ENCODE results near the gene SRSF5. TPM values are rescaled to one million over a fixed set of nuclear protein-coding genes. Genes with fewer than 3 reads are reported as not detected.

The SRSF5 gene
- total and polyA plus RNA-seq, 2 donors (not counting 3 experiments of a cell fraction or from before 2014, with no cell fraction given): 192 to 253 TPM

- Histone ChIP-seq H3K4me3 (replicated peaks in 1 of 3; ENCODE audit: insufficient read depth in 1 of 3, low read depth in 1 of 3, low read length in 3 of 3) (no peak overlapping the region), H3K9ac (replicated peaks; ENCODE audit: extremely low read depth, insufficient read depth, low read length) (no peak overlapping the region), H3K27me3 (ENCODE audit: control insufficient read depth in 2 of 2, insufficient read depth in 2 of 2, low read length in 2 of 2) (no peaks in the 10 kb centered on the region), H3K36me3 (ENCODE audit: control insufficient read depth in 2 of 2, extremely low read depth in 1 of 2, insufficient read depth in 2 of 2, low read length in 2 of 2) (peaks cover 31 to 51% of the 10 kb centered on the region in 2 experiments), H3K4me1 (ENCODE audit: control insufficient read depth, extremely low read depth, insufficient read depth, low read length) (peaks cover 26% of the 10 kb centered on the region), H3K4me2 (ENCODE audit: insufficient read depth, low read length) (no peak overlapping the region), H3K9me3 (replicated peaks; ENCODE audit: control insufficient read depth, insufficient read depth, low read length) (no peaks in the 10 kb centered on the region), H3K9me1 (replicated peaks; ENCODE audit: control insufficient read depth, extremely low read depth, insufficient read depth, low read length) (no peaks in the 10 kb centered on the region), H2AFZ (ENCODE audit: low read depth, low read length) (no peak overlapping the region), H3K27ac (ENCODE audit: insufficient read depth, low read depth, low read length) (no peak overlapping the region), H4K20me1 (replicated peaks; ENCODE audit: control insufficient read depth, extremely low read depth, insufficient read depth, low read length) (peaks cover 24% of the 10 kb centered on the region), H3K79me2 (ENCODE audit: control insufficient read depth, insufficient read depth, low read length) (peaks cover 48% of the 10 kb centered on the region)
- DNase-seq (ENCODE audit: low read depth, low spot score) (no peak), FAIRE-seq (no peak)
- TF ChIP-seq, protein P1, sequence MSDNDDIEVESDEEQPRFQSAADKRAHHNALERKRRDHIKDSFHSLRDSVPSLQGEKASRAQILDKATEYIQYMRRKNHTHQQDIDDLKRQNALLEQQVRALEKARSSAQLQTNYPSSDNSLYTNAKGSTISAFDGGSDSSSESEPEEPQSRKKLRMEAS (IDR thresholded peaks at IDR 0.05; ENCODE audit: insufficient read depth, insufficient read length): no peak
- TF ChIP-seq EZH2 (IDR thresholded peaks at IDR 0.05; ENCODE audit: borderline replicate concordance, low read depth, low read length, severe bottlenecking): no peak
- no peak for TF ChIP-seq JUN (IDR thresholded peaks at IDR 0.05; ENCODE audit: borderline replicate concordance, insufficient read depth, insufficient read length, low read depth)
- TF ChIP-seq POLR2A (IDR thresholded peaks at IDR 0.05; ENCODE audit: low read depth, low read length): no peak
- TF ChIP-seq POLR2AphosphoS5 (IDR thresholded peaks at IDR 0.05; ENCODE audit: insufficient read depth, low read depth, low read length): no peak
- ChIA-PET POLR2A (interaction anchor here (0.9 kb wide), 1 partner anchor 163 kb away, joined by 4 read pairs; no protein-coding TSS in a partner anchor), CTCF (interaction anchor here (0.9 to 1.0 kb wide), 2 partner anchors 11 to 40 kb away, joined by 3 to 4 read pairs; no protein-coding TSS in a partner anchor)
- no TSS peak for BruUV-seq (replicated peaks)
- intact Hi-C loops (cut with micrococcal nuclease) (no loop called here), dilution Hi-C loops (cut with MboI; ENCODE audit: extremely low pct_ligation_motif_present, low sequenced_read_pairs) (no loop called here)
Observed at GRCh38 chr14:69771136-69771535, 4.2 kb downstream of the SRSF5 start.

DNA sequence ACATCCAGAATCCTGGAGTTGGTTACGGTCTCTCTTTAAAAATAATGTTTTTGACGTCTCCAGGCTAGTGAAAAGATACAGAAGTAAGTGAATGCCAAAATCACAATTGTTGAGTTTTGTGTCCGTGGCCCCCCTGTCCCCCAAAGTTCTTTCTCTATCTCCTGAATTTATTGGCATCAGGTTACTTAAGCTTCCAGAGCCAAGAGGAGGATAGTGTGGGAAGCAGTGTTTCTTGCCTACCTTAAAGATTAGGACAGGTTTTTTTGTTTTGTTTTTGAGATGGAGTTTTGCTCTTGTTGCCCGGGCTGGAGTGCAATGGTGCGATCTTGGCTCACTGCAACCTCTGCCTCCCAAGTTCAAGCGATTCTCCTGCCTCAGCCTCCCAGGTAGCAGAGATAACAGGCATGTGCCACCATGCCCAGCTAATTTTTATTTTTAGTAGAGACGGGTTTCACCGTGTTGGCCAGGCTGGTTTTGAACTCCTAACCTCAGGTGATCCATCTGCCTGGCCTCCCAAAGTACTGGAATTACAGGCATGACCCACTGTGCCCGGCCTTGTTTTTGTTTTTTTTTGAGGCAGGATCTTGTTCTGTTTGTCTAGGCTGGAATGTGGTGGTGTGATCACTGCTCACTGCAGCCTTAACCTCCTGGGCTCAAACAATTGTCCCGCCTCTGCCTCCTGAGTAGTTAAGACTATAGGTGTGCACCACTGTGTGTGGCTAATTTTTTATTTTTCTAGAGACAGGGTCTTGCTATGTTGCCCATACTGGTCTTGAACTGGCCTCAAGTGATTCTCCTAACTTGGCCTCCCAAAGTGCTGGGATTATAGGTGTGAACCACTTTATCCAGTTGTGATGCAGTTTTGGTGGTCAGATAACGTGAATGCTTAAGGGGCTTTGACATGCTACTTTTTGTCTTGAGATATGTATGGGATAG is 5.4 kb downstream of the SRSF5 start:
- Histone ChIP-seq H3K9me1 (replicated peaks; ENCODE audit: control insufficient read depth, extremely low read depth, insufficient read depth, low read length) (no peaks in the 10 kb centered on the region), H3K9ac (replicated peaks; ENCODE audit: extremely low read depth, insufficient read depth, low read length) (no peak overlapping the region), H2AFZ (ENCODE audit: low read depth, low read length) (no peak overlapping the region), H3K4me2 (ENCODE audit: insufficient read depth, low read length) (no peak overlapping the region), H3K79me2 (ENCODE audit: control insufficient read depth, insufficient read depth, low read length) (peaks cover 46% of the 10 kb centered on the region), H3K27ac (ENCODE audit: insufficient read depth, low read depth, low read length) (no peak overlapping the region), H3K27me3 (ENCODE audit: control insufficient read depth in 2 of 2, insufficient read depth in 2 of 2, low read length in 2 of 2) (no peaks in the 10 kb centered on the region), H3K4me3 (replicated peaks in 1 of 3; ENCODE audit: insufficient read depth in 1 of 3, low read depth in 1 of 3, low read length in 3 of 3) (no peak overlapping the region), H3K36me3 (ENCODE audit: control insufficient read depth in 2 of 2, extremely low read depth in 1 of 2, insufficient read depth in 2 of 2, low read length in 2 of 2) (peaks cover 31 to 55% of the 10 kb centered on the region in 2 experiments), H3K4me1 (ENCODE audit: control insufficient read depth, extremely low read depth, insufficient read depth, low read length) (peaks cover 21% of the 10 kb centered on the region), H4K20me1 (replicated peaks; ENCODE audit: control insufficient read depth, extremely low read depth, insufficient read depth, low read length) (peaks cover 25% of the 10 kb centered on the region), H3K9me3 (replicated peaks; ENCODE audit: control insufficient read depth, insufficient read depth, low read length) (no peaks in the 10 kb centered on the region)
- POLR2A ChIA-PET: interaction anchor here (0.9 to 1.8 kb wide), 2 partner anchors 41 to 164 kb away, joined by 4 to 7 read pairs; no protein-coding TSS in a partner anchor
- FAIRE-seq (no peak), DNase-seq (ENCODE audit: low read depth, low spot score) (no peak)
- intact Hi-C loops (cut with micrococcal nuclease) (no loop called here), dilution Hi-C loops (cut with MboI; ENCODE audit: extremely low pct_ligation_motif_present, low sequenced_read_pairs) (no loop called here)
- TF ChIP-seq JUN (IDR thresholded peaks at IDR 0.05; ENCODE audit: borderline replicate concordance, insufficient read depth, insufficient read length, low read depth) (no peak), POLR2AphosphoS5 (IDR thresholded peaks at IDR 0.05; ENCODE audit: insufficient read depth, low read depth, low read length) (no peak), CTCF (IDR thresholded peaks at IDR 0.05; ENCODE audit: extremely low read depth in 1 of 2, insufficient read depth in 1 of 2, low read depth in 1 of 2, low read length in 2 of 2) (no peak), MYC (IDR thresholded peaks at IDR 0.05; ENCODE audit: low read depth, low read length) (no peak), GATA2 (IDR thresholded peaks at IDR 0.05; ENCODE audit: insufficient read depth, insufficient read length, low read depth, low read length) (no peak), EZH2 (IDR thresholded peaks at IDR 0.05; ENCODE audit: borderline replicate concordance, low read depth, low read length, severe bottlenecking) (no peak), POLR2A (IDR thresholded peaks at IDR 0.05; ENCODE audit: low read depth, low read length) (no peak), FOS (IDR thresholded peaks at IDR 0.05; ENCODE audit: borderline replicate concordance, insufficient read depth, low read length) (no peak)
- TF ChIP-seq, protein P1 (IDR thresholded peaks at IDR 0.05; ENCODE audit: insufficient read depth, insufficient read length): no peak
- CTCF ChIA-PET: interaction anchor here (0.9 to 1.6 kb wide), 4 partner anchors 12 to 43 kb away, joined by 3 to 15 read pairs (median 4); no protein-coding TSS in a partner anchor
- BruUV-seq (replicated peaks): no TSS peak

All from endothelial cell of umbilical vein (primary cell).